PC-9 (cell line): ENCODE data around the gene ZNF350. TPM values are rescaled to one million over a fixed set of nuclear protein-coding genes. Genes with fewer than 3 reads are reported as not detected.
"Not testable (repeated sequence)": the region's sequence is repeated elsewhere in the genome, so short reads cannot be mapped to it uniquely, and the experiment has no call there.

Experiments
- BruUV-seq: library from RNA; stranded (reverse); fragments of 400-500 nt; replicated peaks from 2 replicates; lab custom pipeline; 2021; lab: Mats Ljungman, UMichigan
- CTCF ChIA-PET: fragments of 300-600 bp; sonication (Branson Sonifier 250); formaldehyde crosslinking; loops from one replicate; lab custom pipeline; 2022; ENCODE audit warnings: antibody characterized with exemption; lab: Charles Lee
- POLR2A ChIA-PET: fragments of 300-600 bp; sonication (Branson Sonifier 250); formaldehyde crosslinking; loops from one replicate; lab custom pipeline; 2022; ENCODE audit warnings: antibody characterized with exemption; ENCODE audit not compliant: unreplicated experiment; lab: Charles Lee
- DNase-seq, 2 experiments: peaks; one replicate each; pipeline versions ENCODE4 v3.0.0 to v3.0.0-alpha.2; 2015 to 2022; ENCODE audit warnings: mixed read lengths in 1 of 2
- H2AFZ ChIP-seq: fragments of 200-600 bp; sonication (generic); 2 replicates; pipeline ENCODE4 v1.8.1; 2017; ENCODE audit warnings: antibody characterized with exemption
- H3F3A ChIP-seq: fragments of 200-600 bp; sonication (generic); 2 replicates; pipeline ENCODE4 v1.8.1; 2017; ENCODE audit warnings: antibody characterized with exemption, mild to moderate bottlenecking, low read depth; ENCODE audit not compliant: insufficient read depth
- H3K27ac ChIP-seq: fragments of 200-600 bp; sonication (generic); 2 replicates; pipeline ENCODE4 v1.6.1; 2016; ENCODE audit warnings: mixed run types
- H3K27me3 ChIP-seq: fragments of 200-600 bp; sonication (generic); 2 replicates; pipeline ENCODE4 v1.6.1; 2016; ENCODE audit warnings: low read depth, mixed run types; ENCODE audit not compliant: insufficient read depth
- H3K36me3 ChIP-seq: fragments of 200-600 bp; sonication (generic); 2 replicates; pipeline ENCODE4 v1.6.1; 2016; ENCODE audit warnings: low read depth, mixed run types
- H3K4me1 ChIP-seq: fragments of 200-600 bp; sonication (generic); replicated peaks from 2 replicates; pipeline ENCODE4 v1.6.1; 2016; ENCODE audit warnings: mixed run types; ENCODE audit not compliant: insufficient read depth
- H3K4me2 ChIP-seq: fragments of 200-600 bp; sonication (generic); 2 replicates; pipeline ENCODE4 v1.6.1; 2017; ENCODE audit warnings: mixed run types
- H3K4me3 ChIP-seq: fragments of 200-600 bp; sonication (generic); 2 replicates; pipeline ENCODE4 v1.6.1; 2016; ENCODE audit warnings: mixed run types
- H3K79me2 ChIP-seq: fragments of 200-600 bp; sonication (generic); 2 replicates; pipeline ENCODE4 v1.6.1; 2017; ENCODE audit warnings: low read depth, mixed run types
- H3K9me2 ChIP-seq: fragments of 200-600 bp; sonication (generic); 2 replicates; pipeline ENCODE4 v1.8.1; 2017; ENCODE audit warnings: mild to moderate bottlenecking; ENCODE audit not compliant: insufficient read depth
- H3K9me3 ChIP-seq: fragments of 200-600 bp; sonication (generic); 2 replicates; pipeline ENCODE4 v1.8.1; 2016; ENCODE audit warnings: low read depth; ENCODE audit not compliant: insufficient read depth
- H4K20me1 ChIP-seq: fragments of 200-600 bp; sonication (generic); 2 replicates; pipeline ENCODE4 v1.8.1; 2017; ENCODE audit not compliant: insufficient read depth
- EZH2 ChIP-seq: fragments of 200-600 bp; sonication (generic); IDR thresholded peaks from 2 replicates; pipeline ENCODE4 v1.8.0; 2017; ENCODE audit warnings: antibody characterized with exemption, low read depth
- intact Hi-C: fragments of 100-400 bp; cut with micrococcal nuclease; formaldehyde crosslinking; loops from one replicate; pipeline ENCODE4 v1.10.0; 2022; ENCODE audit not compliant: unreplicated experiment
- total RNA-seq: library from RNA; stranded (reverse); gene quantifications from 2 replicates; pipeline ENCODE4 v1.2.3, GENCODE V29; 2021
- TF ChIP-seq, protein P1 (sequence below): fragments of 200-600 bp; sonication (generic); conservative IDR thresholded peaks from 2 replicates; pipeline ENCODE4 v1.6.1; 2017; ENCODE audit warnings: mixed run types, antibody characterized with exemption, mild to moderate bottlenecking, moderate library complexity

The ZNF350 gene
- total RNA-seq, 1 experiment from 2014 or later, result 12.0 TPM

DNA sequence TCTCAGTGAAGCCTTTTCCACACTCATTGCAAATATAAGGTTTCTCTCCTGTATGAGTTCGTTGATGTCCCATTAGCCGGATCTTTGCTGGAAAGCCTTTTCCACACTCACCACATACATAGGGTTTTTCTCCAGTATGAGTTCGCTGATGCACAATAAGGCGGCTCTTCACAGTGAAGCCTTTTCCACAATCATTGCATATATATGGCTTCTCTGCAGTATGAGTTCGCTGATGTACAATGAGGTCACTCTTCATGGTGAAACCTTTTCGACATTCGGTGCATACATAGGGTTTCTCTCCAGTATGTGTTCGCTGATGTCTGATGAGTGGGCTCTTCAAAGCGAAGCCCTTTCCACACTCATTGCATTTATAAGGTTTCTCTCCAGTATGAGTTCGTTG lies 6.8 kb upstream of the ZNF350 start:
- BruUV-seq, result no TSS peak
- no peak overlapping the region for H2AFZ ChIP-seq
- no peak for DNase-seq
- no peaks in the 10 kb centered on the region for H4K20me1 ChIP-seq
- POLR2A ChIA-PET, result no interaction called here
- H3K4me2 ChIP-seq, result no peak overlapping the region
- no peak overlapping the region for H3K27ac ChIP-seq
- H3K9me2 ChIP-seq, result no peaks in the 10 kb centered on the region
- no peak for TF ChIP-seq EZH2
- TF ChIP-seq, protein P1, sequence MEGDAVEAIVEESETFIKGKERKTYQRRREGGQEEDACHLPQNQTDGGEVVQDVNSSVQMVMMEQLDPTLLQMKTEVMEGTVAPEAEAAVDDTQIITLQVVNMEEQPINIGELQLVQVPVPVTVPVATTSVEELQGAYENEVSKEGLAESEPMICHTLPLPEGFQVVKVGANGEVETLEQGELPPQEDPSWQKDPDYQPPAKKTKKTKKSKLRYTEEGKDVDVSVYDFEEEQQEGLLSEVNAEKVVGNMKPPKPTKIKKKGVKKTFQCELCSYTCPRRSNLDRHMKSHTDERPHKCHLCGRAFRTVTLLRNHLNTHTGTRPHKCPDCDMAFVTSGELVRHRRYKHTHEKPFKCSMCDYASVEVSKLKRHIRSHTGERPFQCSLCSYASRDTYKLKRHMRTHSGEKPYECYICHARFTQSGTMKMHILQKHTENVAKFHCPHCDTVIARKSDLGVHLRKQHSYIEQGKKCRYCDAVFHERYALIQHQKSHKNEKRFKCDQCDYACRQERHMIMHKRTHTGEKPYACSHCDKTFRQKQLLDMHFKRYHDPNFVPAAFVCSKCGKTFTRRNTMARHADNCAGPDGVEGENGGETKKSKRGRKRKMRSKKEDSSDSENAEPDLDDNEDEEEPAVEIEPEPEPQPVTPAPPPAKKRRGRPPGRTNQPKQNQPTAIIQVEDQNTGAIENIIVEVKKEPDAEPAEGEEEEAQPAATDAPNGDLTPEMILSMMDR, result no peak
- CTCF ChIA-PET, result no interaction called here
- no peaks in the 10 kb centered on the region for H3K79me2 ChIP-seq
- H3K36me3 ChIP-seq, result peaks cover 34% of the 10 kb centered on the region; the same call in 1 of the 2 replicates
- intact Hi-C loops, result no loop called here
- H3K4me3 ChIP-seq, result peak overlapping the region; percentile 9; the same call in 1 of the 2 replicates
- H3K9me3 ChIP-seq, result peaks cover 94% of the 10 kb centered on the region
- H3K27me3 ChIP-seq, result no peaks in the 10 kb centered on the region
- no peaks in the 10 kb centered on the region for H3K4me1 ChIP-seq
- H3F3A ChIP-seq, result peaks cover 11% of the 10 kb centered on the region

DNA sequence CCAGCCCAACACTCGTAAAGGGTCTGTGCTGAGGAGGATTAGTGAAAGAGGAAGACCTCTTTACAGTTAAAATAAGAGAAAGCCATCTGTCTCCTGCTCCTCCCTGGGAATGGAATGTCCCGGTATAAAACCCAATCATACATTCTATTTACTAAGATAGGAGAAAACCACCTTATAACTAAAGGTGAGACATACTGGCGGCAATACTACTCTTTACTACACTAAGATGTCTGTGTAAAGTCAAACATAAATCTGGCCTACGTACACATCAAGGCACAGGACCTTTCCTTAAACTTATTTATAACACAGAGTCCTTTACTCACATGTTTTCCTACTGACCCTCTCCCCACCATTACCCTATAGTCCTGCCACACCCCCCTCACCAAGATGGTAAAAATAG lies 3.3 kb downstream of the ZNF350 start:
- intact Hi-C loops, result loop anchor here (10.0 kb wide), 1 partner anchor 751 kb away; the partner anchor contains the start of gene ZNF611
- Histone ChIP-seq H2AFZ (no peak overlapping the region), H3K4me3 (no peak overlapping the region), H3K36me3 (peaks cover 54% of the 10 kb centered on the region), H3K9me3 (peaks cover 77% of the 10 kb centered on the region), H3F3A (0 out of 2 replicates have a peak, but pooled peaks cover 8% of the 10 kb centered on the region), H3K9me2 (no peaks in the 10 kb centered on the region), H3K79me2 (peaks cover 72% of the 10 kb centered on the region), H3K4me2 (no peak overlapping the region), H3K27me3 (no peaks in the 10 kb centered on the region), H3K4me1 (peaks cover 9% of the 10 kb centered on the region; the same call in 1 of the 2 replicates), H4K20me1 (no peaks in the 10 kb centered on the region), H3K27ac (no peak overlapping the region)
- POLR2A ChIA-PET, result no interaction called here
- no TSS peak for BruUV-seq
- no peak for DNase-seq
- CTCF ChIA-PET, result no interaction called here
- TF ChIP-seq, protein P1, result no peak
- TF ChIP-seq EZH2, result no peak

DNA sequence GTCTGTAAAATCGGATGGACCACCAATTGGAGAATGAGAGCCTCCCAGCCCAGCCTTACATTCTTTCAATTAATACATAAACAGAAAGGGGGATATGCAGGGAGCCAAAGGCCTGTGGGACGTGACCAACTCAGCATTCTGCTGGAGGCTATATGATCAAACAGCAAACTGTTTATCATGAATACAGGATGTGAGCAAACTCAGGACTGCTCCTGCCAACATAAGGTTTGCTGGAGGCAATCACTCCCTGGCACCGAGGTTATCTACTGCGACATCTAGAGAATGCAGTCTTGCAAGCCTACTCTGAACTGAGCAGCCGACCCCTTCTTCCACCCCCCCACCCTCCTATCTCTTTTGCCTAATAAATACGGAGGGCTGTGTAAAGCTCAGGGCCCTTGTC lies 5.7 kb downstream of the ZNF350 start:
- intact Hi-C loops, result loop anchor here (10.0 kb wide), 1 partner anchor 754 kb away; the partner anchor contains the start of gene ZNF611
- H3K4me2 ChIP-seq, H3K27ac ChIP-seq, CTCF ChIA-PET, H3K4me3 ChIP-seq, H3K27me3 ChIP-seq, BruUV-seq, H3F3A ChIP-seq, H3K9me2 ChIP-seq, H4K20me1 ChIP-seq, POLR2A ChIA-PET, H3K4me1 ChIP-seq, DNase-seq, H2AFZ ChIP-seq: not testable (repeated sequence)
- Histone ChIP-seq H3K36me3 (peaks cover 50% of the 10 kb centered on the region), H3K79me2 (peaks cover 65% of the 10 kb centered on the region), H3K9me3 (peaks cover 67% of the 10 kb centered on the region)
